SKM-1 (cell line): ENCODE results near the gene NAT9.

Source experiments
- DNase-seq: peaks from one replicate; lab custom pipeline; 2025; ENCODE audit not compliant: unreplicated experiment; lab: John Stamatoyannopoulos, UW

Gene NAT9

GRCh38 chr17:74806334-74806733 is 30.2 kb upstream of the NAT9 start:
- no peak for DNase-seq

- DNase-seq: no peak
These were observed 29.4 kb upstream of the NAT9 start for GRCh38 chr17:74805591-74805991.

GRCh38 chr17:74804683-74805082 is 28.5 kb upstream of the NAT9 start:
- no peak for DNase-seq

GRCh38 chr17:74803971-74804370 is 27.8 kb upstream of the NAT9 start:
- DNase-seq: no peak

DNA sequence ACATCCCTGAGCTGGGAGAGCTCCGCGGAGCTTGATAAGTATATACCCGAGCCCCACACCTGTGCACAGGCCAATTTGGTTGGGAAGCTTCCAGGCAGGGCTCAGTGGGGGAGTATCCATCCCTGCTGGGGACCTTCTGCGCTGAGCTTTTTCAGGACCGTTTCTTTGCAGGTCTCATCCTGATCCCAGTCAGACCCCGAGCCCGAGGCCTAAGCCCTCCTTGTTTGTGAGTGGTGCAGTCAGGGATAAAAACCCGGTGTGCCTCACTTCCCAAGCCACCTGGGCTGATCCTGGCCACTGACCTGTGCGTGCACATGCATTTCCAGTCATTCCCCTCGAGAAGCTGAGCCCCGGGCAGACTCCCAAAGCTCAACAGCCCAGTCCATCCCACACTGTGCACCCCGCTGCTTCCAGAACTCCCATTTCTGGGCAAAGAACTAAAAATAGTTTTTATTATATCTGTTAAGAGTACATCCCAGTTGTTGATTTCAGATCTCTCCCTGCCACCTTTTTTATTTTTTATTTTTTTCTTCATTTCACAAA is 27.3 kb upstream of the NAT9 start:
- DNase-seq: no peak

- DNase-seq: no peak
These were observed 25.8 kb upstream of the NAT9 start for GRCh38 chr17:74801896-74802295.

DNA sequence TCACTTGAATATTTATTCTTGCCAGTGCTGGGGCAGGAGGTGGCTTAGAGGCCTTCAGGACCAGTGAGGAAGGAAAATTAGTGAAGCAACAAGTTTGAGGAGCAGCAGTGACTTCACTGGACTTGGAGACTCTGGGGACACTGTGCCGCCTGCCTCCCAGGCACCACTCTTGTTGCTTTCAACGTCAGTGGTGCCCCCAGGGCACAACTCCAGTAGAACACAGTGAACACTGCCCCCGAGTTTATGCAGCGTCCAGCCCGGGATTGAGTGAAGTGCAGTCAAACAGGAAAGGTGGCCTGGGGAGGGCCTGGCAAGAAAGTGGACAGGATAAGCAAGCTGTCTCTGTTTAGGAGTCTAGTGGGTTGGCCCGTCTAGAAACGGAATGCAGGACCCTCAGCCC is 24.4 kb upstream of the NAT9 start:
- DNase-seq: no peak

GRCh38 chr17:74799097-74799496 is 23.0 kb upstream of the NAT9 start:
- no peak for DNase-seq

- DNase-seq: no peak
These were observed 22.1 kb upstream of the NAT9 start for GRCh38 chr17:74798239-74798707.

GRCh38 chr17:74797824-74798223 is 21.7 kb upstream of the NAT9 start:
- no peak for DNase-seq

DNA sequence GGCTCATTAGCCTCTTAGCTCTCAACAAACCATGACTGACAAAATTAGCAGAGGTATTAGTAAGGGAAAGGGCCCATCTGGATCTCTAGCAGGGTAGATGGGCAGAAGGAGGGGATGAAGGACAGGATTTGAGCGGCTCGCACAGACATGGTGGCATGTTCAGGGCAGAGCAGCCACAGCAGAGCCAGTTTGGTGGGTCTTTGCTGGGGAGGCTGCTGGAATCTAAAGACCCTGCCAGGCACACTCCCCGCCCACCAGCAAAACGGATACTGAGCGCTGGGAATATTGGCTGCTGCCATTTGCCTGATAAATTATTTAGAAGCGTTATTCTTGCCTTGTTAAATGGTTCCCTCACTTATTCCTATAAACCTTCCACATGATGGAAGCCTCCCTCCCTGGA is 20.7 kb upstream of the NAT9 start:
- DNase-seq: no peak

DNA sequence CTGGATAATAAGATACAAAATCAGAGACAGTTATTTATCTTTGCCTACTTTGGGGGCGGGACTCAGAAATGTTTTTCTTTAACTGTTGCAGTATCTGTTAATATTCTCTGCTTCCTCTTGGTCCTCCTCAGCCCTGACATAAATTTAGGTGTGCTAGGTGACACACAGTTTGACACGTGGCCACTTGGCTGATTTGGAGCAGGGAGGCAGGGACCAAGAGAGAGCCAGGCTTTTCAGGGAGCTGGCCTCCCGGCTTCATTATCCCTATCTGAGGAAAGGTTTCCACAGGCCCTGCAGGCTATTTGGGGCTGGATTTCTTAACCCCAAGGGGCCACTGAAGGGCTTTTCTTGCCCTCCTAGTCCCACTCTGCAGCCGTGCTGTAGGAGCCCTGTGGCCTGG is 20.1 kb upstream of the NAT9 start:
- no peak for DNase-seq

DNA sequence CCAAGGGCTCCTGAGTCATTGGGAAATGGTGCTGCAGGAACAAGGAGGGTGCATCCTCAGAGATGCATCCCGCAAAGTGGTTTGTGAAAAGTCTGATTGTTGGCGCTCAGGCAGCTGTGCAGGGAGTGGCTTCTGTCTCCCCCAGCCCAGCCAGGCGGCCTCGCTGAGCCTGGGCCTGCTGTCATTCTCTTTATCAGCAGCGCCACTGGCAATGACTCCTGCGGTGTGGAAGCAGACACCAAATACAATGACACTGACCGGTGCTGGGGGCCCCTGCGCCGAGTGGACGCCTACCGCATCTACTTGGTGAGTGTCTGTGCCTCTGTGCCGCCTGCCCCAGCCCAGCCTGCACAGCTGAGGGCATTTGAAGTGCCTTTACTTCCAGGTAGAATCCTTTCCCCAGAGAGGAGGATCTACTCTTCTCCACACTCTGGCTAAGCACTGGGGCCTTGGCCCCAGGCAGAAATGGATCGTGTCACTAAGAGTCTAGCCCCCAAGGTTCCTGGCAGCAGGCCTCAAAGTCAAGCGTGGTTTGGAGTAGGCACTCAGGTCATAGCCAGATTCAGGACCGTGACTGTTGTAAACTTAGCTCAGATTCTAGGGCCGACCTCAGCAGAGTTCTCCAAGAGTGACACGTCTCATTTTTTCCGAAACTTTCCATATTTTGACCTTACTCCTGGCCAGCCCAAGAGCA is 19.3 kb upstream of the NAT9 start:
- DNase-seq: no peak

DNA sequence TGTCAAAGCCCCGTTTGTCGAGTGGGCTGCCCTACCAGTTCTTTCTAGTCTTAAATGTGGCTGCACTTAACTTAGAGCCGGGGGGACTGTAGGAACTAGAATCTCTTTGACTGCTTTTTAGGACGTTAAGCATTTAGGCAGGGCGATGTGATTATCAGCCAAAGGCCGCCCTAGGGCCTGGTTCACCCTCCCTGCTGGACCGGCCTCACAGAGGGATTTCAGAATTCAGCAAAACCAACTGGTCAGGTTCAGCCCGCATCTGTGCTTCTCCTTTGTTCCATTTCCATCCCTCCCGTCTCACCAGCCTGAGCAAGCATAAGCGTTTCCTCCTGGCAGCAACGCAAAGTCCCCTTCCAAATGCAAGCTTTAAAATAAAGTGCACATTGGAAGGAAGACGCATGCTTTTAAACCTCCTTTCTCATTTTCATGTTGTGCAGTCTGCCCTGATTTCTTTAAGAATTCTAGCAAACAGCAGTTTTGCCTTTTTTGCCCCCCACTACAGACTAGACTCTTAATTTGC is 16.5 kb upstream of the NAT9 start:
- DNase-seq: no peak

DNA sequence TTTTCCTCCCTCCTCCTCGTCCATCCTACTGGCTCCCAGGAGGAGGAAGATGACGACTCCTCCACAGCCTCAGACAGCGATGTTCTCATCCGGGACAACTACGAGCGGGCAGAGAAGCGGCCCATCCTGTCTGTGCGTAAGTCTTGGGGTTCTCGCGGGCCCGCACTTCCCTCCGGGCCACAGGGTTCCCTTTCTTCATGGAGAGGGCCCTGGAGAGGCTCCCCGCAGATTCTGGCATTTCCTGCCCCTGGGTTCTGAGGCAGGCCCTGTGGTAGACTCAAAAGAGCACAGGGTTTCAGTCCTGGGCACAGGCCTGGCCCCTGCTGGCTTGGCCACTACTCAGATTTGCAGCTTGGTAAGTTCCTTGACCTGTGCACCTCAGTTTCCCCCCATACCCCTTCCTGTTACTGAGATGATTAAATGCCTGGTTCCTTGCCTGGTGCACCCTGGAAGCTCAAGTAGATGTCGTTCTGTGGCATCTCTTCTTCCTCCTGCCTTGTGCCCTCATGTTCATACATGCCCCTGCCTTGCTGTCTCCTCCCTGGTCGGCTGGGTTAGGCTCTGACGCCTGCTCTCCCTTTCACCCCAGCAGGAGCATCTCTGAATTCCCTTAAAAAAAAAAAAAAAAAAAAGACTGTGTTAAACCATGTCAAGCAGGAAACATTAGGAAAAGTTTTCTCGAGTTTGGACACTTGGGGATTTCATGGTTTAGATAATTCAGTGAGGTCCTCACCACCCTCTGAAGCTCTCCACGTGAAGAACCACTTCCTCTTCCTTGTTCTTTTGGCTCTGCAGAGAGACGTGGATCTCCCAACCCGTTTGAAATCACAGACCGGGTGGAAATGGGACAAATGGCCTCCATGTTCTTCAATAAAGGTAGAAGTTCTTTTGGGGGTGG is 14.3 kb upstream of the NAT9 start:
- DNase-seq: peak; percentile 34

GRCh38 chr17:74786431-74787055 is 10.4 kb upstream of the NAT9 start:
- no peak for DNase-seq

- DNase-seq: no peak
These were observed 9.8 kb upstream of the NAT9 start for GRCh38 chr17:74785981-74786360.

GRCh38 chr17:74785096-74785980 is 9.2 kb upstream of the NAT9 start:
- no peak for DNase-seq

DNA sequence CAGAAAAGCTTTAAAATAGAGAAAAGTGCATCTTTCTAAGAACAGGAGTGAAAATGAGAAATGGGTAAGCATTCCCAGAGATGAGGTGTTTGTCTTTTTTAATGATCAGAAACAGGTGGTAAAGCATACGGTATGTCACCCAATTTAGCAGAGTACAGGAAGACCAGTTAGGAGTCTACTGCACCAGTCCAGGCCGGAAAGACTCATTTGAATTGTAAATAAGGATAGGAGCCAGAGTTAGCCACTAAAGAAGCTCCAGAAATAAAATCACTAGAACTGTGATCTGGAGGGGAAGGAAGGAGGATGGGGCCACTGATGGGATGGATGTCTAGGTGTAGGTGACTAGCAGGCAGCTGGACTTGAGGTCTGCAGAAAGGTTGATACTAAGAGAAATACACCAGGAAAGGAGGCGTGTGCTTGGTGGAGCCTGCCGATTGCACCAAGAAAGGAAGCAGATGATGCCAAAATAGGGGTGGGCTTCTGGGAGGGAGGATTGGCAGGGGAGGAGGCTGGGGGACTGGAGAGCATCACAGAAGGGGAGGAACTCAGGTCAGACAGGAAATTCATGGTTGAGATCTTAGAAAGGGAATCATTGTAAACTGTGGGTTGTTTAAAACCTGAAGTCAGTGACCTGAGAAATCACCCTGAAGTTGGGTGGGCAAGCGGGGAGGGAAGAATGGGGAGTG is 8.1 kb upstream of the NAT9 start:
- DNase-seq: no peak

GRCh38 chr17:74782571-74782970 is 6.4 kb upstream of the NAT9 start:
- DNase-seq: no peak
